GM19043 (cell line): ENCODE measurements around the gene OR51V1.
"Not testable (repeated sequence)": the region's sequence is repeated elsewhere in the genome, so short reads cannot be mapped to it uniquely, and the experiment has no call there.

Source experiments
- ATAC-seq: cut with Tn5 transposase; IDR thresholded peaks from one replicate; pipeline ENCODE4 v1.9.1; 2021; ENCODE audit warnings: low read depth; ENCODE audit not compliant: unreplicated experiment

Gene OR51V1

GRCh38 chr11:5200582-5200981 is at the start of gene OR51V1:
Gene OR51V1, minus strand, starts transcription at chr11:5200682. Its CDS starts 0 bp downstream, at chr11:5200682.
- ATAC-seq: no peak

- ATAC-seq: not testable (repeated sequence)
These were observed 49.4 kb upstream of the OR51V1 start, which contains the start of gene HBG1 for GRCh38 chr11:5249807-5250396. Gene HBG1, minus strand, starts transcription at chr11:5249857. Its CDS starts 53 bp downstream, at chr11:5249804.

GRCh38 chr11:5248498-5248897 is 48.0 kb upstream of the OR51V1 start:
- not testable (repeated sequence) for ATAC-seq

- no peak for ATAC-seq
These were observed 47.1 kb upstream of the OR51V1 start for GRCh38 chr11:5247472-5248192.

GRCh38 chr11:5246772-5247471 is 46.4 kb upstream of the OR51V1 start:
- ATAC-seq: no peak

GRCh38 chr11:5245155-5245554 is 44.7 kb upstream of the OR51V1 start:
- no peak for ATAC-seq

GRCh38 chr11:5243816-5244180 is 43.3 kb upstream of the OR51V1 start:
- ATAC-seq: no peak

- ATAC-seq: peak; percentile 68
These were observed 42.7 kb upstream of the OR51V1 start for GRCh38 chr11:5242933-5243815.

GRCh38 chr11:5242208-5242607 is 41.7 kb upstream of the OR51V1 start:
- no peak for ATAC-seq

- no peak for ATAC-seq
These were observed 41.0 kb upstream of the OR51V1 start for GRCh38 chr11:5241458-5241857.

GRCh38 chr11:5240458-5240857 is 40.0 kb upstream of the OR51V1 start:
- ATAC-seq: no peak

GRCh38 chr11:5240056-5240455 is 39.6 kb upstream of the OR51V1 start:
- no peak for ATAC-seq

GRCh38 chr11:5239046-5239445 is 38.6 kb upstream of the OR51V1 start:
- ATAC-seq: no peak

GRCh38 chr11:5238486-5238885 is 38.0 kb upstream of the OR51V1 start:
- ATAC-seq: no peak

- ATAC-seq: no peak
These were observed 36.9 kb upstream of the OR51V1 start for GRCh38 chr11:5237420-5237819.

GRCh38 chr11:5235364-5236095 is 35.0 kb upstream of the OR51V1 start:
- ATAC-seq: no peak

- peak; percentile 75 for ATAC-seq
These were observed 33.9 kb upstream of the OR51V1 start, which contains the start of gene HBD for GRCh38 chr11:5234381-5234834. Gene HBD, minus strand, starts transcription at chr11:5234483. Its CDS starts 50 bp downstream, at chr11:5234433.

- ATAC-seq: no peak
These were observed 32.8 kb upstream of the OR51V1 start for GRCh38 chr11:5233307-5233706.

- no peak for ATAC-seq
These were observed 32.3 kb upstream of the OR51V1 start for GRCh38 chr11:5232821-5233220.

- no peak for ATAC-seq
These were observed 31.7 kb upstream of the OR51V1 start for GRCh38 chr11:5232176-5232575.
